Measurements from ENCODE around the gene KCNT2. TPM values are rescaled to one million over a fixed set of nuclear protein-coding genes. Genes with fewer than 3 reads are reported as not detected.

KCNT2 gene
- total RNA-seq, 1 donor from 2014 or later = 8.4 TPM

- DNase-seq (ENCODE audit: low spot score in 2 of 2) = no peak
- no peaks in the 10 kb centered on the region for H3K36me3 ChIP-seq
- no peaks in the 10 kb centered on the region for H3K4me1 ChIP-seq
- H3K27ac ChIP-seq = no peak overlapping the region
- intact Hi-C loops (cut with DNase I) = no loop called here
- no peaks in the 10 kb centered on the region for H3K9me3 ChIP-seq
- H3K4me3 ChIP-seq = no peak overlapping the region
- no peaks in the 10 kb centered on the region for H3K27me3 ChIP-seq
- no peak for TF ChIP-seq CTCF (IDR thresholded peaks at IDR 0.05)
These were observed 146.2 kb downstream of the KCNT2 start for GRCh38 chr1:196462086-196462485.

- Histone ChIP-seq H3K27ac (no peak overlapping the region), H3K36me3 (no peaks in the 10 kb centered on the region), H3K4me3 (no peak overlapping the region), H3K9me3 (no peaks in the 10 kb centered on the region), H3K27me3 (no peaks in the 10 kb centered on the region), H3K4me1 (no peaks in the 10 kb centered on the region)
- no peak for DNase-seq (ENCODE audit: low spot score in 2 of 2)
- intact Hi-C loops (cut with DNase I) = no loop called here
- TF ChIP-seq CTCF (IDR thresholded peaks at IDR 0.05) = no peak
These were observed 146.7 kb downstream of the KCNT2 start for GRCh38 chr1:196461521-196461920.

GRCh38 chr1:196459383-196459782 is 148.9 kb downstream of the KCNT2 start:
- no peak overlapping the region for H3K27ac ChIP-seq
- no peak for DNase-seq (ENCODE audit: low spot score in 2 of 2)
- H3K4me3 ChIP-seq = no peak overlapping the region
- no peaks in the 10 kb centered on the region for H3K4me1 ChIP-seq
- no peaks in the 10 kb centered on the region for H3K9me3 ChIP-seq
- no peaks in the 10 kb centered on the region for H3K36me3 ChIP-seq
- intact Hi-C loops (cut with DNase I) = no loop called here
- TF ChIP-seq CTCF (IDR thresholded peaks at IDR 0.05) = no peak
- no peaks in the 10 kb centered on the region for H3K27me3 ChIP-seq

GRCh38 chr1:196454792-196455191 is 153.4 kb downstream of the KCNT2 start:
- intact Hi-C loops (cut with DNase I) = no loop called here
- Histone ChIP-seq H3K9me3 (no peaks in the 10 kb centered on the region), H3K4me1 (no peaks in the 10 kb centered on the region), H3K27ac (no peak overlapping the region), H3K36me3 (no peaks in the 10 kb centered on the region), H3K27me3 (no peaks in the 10 kb centered on the region), H3K4me3 (no peak overlapping the region)
- TF ChIP-seq CTCF (IDR thresholded peaks at IDR 0.05) = no peak
- no peak for DNase-seq (ENCODE audit: low spot score in 2 of 2)

- H3K27ac ChIP-seq = no peak overlapping the region
- no peaks in the 10 kb centered on the region for H3K9me3 ChIP-seq
- H3K4me3 ChIP-seq = no peak overlapping the region
- no peaks in the 10 kb centered on the region for H3K27me3 ChIP-seq
- DNase-seq (ENCODE audit: low spot score in 2 of 2) = no peak
- intact Hi-C loops (cut with DNase I) = no loop called here
- no peaks in the 10 kb centered on the region for H3K36me3 ChIP-seq
- no peaks in the 10 kb centered on the region for H3K4me1 ChIP-seq
- TF ChIP-seq CTCF (IDR thresholded peaks at IDR 0.05) = no peak
These were observed 157.1 kb downstream of the KCNT2 start for GRCh38 chr1:196451103-196451502.
